Measurements from ENCODE around the gene PKNOX2. TPM values are rescaled to one million over a fixed set of nuclear protein-coding genes. Genes with fewer than 3 reads are reported as not detected.

The PKNOX2 gene
- total RNA-seq, 1 donor from 2014 or later = 20.2 TPM

DNA sequence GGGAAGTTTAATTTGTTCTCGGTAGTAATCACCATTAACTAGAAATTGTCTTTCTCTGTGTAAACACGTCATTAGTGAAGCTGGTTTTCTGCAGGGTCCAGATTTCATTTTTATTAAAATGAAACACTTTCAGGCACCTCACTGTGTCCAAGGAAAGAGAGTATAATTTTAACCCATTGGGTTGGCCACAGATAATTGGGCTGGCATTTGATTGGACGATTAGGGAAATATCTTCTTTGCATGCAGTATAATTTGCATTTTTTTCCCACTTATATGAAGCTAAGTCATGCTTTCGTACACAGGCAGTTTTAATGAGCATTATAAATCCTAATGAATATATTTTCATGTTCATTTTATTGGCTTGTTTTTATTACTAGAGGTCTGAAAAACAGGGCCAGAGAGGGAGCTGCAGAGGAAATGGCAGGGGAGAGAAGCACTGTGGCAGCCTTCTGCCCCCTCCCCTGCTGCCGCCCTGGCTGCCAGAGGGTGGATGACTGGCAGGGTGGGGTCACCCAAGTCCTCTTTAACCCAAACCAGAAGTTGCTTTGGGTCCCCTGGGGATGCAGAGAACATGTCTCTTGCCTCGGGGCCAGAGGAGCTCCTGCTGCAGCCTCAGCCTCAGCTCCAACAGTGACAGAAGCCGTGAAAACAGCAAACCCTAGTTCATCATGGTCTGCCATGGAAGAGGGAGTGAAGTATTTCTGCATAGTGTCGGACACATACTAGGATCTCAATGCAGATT is 93.9 kb downstream of the PKNOX2 start:
- no peak for DNase-seq (ENCODE audit: low read depth)

DNA sequence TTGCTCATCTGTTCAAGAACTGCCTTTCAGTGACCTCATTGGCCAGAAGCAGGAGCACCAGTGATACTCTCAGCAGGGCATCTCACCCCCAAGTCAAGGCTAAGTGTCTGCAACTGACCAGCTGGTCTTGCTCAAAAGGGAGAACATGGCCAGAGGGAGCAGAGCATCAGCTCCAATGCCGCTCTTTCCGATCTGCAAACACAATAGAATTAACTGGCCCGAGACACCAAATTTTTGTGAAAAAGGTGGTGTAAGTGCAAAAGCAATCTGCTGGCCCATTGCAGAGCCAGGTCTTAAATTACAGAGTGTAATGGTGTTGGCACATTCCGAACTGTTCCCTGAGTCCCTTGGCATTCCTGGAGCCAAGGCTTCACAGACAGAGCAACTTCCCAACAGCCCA is 97.0 kb downstream of the PKNOX2 start:
- DNase-seq (ENCODE audit: low read depth) = peak; percentile 52

DNA sequence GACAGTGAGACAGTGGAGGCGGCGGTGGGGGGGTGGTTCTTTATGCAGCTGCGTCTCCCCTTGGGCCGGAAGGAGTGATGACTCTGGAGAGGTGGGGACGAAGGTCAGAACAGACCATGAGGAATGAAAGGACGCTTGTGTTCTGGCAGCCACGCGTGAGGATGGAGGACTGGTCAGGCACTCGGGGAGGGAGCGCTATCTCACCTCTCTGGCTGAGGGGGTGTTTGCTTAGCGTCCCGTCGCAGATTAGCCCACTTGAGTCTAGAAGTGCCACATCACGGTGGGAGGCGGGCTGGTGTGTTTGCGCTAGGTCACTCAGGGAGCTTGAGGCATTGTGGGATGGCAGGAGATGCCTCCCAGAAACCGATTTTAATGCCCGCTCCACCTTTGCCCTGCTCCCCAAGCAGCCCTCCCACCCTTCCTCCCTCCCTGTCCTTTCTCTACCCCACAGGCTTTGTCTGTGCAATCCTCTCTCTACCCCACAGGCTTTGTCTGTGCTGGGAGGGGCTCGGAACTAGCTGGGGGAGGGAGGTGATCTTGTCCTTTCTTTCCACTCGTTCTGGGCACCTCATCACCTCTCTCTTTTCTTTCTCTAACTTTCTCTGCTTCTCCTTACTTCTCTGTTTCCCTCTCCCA is 97.8 kb downstream of the PKNOX2 start:
- DNase-seq (ENCODE audit: low read depth) = peak; percentile 72

DNA sequence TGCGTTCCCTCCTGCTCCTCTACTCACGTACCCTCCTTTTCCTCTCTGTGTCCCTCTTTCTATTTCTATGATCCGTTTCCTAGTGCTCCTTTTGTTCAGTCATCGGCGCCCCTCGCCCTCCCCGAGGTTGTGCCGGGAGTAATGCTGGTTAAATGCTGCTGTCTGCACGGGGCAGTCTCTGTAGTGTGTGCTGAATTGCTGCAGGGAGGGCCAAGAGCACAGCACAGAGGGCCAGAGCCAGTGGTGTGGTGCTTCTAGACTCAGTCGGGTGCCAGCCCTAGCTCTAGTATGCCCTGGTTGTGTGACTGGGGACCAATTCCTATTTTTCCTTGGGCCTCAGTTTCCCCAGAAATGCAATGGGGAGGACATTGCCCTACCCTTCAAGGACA is 98.3 kb downstream of the PKNOX2 start:
- no peak for DNase-seq (ENCODE audit: low read depth)

DNA sequence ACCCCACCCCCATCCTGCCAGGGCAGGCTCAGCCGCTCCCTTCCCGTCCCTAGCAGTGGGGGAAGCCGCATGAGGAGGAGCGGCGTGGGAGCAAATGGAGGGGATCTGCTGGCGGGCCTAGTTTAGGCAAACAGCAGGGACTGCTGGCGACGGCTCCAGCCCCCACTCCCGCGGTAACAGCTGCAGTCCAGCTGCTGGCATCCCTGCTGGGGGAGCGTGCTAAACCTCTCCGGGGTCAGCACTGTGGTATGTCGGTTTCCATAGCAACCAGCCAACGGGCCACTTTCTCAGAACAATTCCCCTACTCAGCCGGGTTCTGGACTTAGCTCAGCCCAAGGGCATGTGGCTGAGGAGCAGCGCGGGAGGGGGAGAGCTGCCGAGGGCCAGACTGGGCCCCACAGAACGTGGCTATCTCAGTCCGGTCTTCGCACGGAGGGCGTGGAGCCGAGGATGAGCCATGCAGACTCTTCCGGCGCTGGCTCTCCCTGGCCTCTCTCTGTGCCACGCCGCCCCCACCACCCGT is 98.8 kb downstream of the PKNOX2 start:
- peak; percentile 99 for DNase-seq (ENCODE audit: low read depth)

DNA sequence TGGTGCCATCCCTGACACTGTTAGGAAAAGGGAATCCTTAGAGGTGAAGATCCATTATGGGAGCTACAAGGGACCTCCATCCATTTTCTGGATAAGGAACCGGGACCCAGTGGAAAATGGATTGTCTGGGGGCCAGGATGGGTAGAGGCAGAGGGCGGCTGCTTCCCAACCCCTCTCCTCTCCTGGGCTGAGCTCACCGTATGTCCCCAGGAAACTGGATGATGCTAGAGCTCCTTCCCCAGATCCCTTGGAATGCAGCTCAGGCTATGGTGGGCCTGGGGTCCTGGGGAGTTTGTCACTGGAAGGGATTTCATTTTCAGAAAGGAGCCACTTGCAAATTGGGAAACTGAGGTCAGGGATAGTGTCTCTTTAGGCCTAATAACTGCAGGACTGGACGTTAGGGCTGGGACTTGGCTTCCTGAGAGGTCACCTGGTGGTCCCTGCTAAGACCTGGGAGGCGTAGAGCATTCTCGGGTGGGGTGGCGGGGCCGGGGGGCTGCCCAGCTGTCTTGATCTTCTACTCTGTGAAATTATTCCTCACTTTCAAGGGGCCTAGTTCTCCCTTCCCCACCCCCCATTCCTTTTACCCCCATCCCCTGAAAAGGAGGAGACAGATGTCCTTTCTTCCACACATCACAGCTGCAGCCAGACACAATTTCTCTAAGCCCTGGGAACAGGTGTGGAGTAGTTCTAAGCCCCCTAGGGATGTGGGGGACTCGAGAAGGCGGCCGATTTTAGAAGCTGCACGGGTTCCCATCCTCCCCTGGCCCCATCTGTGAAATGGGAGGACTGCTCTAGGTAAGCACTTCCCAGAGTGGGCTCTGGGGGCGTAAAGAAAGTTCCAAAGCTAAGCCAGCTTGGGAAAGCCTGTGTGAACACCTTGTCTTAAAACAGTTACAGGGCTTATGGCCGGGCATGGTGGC is 99.8 kb downstream of the PKNOX2 start:
- DNase-seq (ENCODE audit: low read depth) = peak; percentile 75

DNA sequence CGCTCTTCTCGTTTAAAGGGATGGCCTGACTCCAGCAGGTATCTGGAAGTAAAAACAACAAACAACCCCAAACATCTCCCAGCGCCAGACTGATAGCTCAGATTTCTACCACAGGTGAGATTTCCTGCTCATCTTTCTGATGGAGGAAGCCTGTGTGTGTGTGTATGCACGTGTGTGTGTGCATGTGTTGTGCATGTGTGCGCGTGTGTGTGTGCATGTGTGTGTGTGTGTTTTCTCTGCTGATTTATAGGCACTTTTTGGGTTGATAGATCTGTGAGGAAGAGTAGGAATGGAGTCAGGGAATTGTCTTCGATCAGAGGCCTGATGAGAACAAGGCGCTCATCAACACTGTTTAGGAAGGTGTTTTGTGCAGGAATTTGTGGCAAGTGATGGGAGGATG is 103.0 kb downstream of the PKNOX2 start:
- DNase-seq (ENCODE audit: low read depth) = no peak

DNA sequence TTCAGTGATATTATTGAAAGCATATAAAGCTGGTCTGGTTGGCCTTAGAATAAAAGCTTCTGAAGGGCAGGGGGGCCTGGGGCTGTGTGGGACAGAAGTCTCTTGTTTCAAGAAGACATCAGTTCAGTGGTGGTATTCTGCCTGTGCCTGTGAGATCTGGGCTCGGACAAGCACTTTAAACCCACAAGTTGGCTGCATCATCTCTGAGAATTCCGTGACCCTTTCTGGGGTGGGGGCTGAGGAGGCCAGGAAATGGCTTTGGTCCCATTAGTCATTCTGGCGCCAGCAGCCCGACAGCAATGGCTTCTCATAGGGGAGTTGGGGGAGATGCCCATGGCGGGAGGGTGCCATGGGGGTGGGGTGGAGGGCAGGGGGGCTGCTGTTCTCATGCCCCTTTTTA is 104.1 kb downstream of the PKNOX2 start:
- peak; percentile 54 for DNase-seq (ENCODE audit: low read depth)

DNA sequence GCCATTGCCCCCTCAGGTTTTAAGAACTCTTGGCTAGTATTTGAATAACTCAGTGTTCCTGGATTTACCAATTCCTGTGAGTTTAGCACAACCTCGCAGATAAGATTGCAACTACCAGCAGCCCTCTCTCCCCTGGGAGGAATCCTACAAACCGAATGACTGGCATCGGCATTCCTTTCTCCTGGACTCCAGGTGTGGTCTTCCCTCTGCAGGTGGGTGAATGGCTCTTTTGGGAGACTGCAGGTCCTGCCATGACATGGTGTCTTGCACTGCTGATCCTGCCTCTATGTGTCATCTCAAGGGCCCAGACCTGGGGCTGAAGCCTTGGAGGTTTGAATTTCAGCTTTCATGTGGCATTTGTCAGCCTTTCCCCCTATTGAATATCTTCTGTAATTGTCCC is 105.6 kb downstream of the PKNOX2 start:
- no peak for DNase-seq (ENCODE audit: low read depth)

DNA sequence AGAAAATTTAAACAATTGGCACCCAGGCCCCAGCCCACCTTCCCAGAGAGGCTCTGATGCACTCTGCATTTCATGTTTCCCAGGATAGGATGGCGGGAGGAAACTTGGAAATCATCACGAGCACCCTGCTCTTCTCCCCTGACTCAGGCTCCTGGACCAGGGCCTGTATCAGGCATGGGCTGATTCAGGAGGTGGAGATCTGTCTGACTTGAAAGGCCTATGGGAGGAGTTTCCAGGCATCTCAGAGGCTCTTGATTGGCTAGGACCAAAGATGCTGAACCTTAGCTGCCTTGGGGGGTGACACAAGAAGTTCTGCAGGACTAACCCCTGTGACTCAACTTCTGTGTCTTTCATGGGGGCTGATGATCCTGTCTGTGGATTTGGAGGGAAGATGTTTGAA is 106.2 kb downstream of the PKNOX2 start:
- DNase-seq (ENCODE audit: low read depth) = peak; percentile 21

DNA sequence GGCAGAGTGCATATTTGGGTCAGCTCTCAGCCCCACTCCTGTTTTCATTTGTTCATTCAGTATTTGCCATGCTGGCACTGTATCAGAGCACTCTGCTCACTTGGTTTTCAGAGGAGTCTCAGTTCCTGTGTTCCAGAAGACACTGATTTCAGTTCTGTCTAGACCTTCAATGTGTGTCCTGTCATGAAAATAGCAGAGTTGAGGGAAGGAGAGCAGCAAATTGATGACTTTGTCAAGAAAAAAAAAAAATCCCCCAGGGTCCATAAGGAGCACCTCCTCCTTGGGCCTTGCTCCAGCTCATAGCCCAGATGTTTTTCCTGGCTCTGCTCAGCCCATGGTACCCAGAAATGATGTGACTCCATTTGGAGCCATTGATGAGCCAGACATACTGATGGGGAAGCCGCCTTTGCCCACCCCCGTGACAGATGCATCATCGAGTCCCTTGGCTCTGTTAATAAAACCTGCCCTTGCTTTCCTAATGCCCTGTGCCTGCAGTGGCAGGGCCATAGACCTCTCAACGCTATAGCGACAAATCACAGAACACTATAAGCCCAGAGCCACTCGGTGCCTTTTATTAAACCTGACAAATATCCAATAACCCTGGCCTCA is 107.0 kb downstream of the PKNOX2 start:
- DNase-seq (ENCODE audit: low read depth) = no peak

DNA sequence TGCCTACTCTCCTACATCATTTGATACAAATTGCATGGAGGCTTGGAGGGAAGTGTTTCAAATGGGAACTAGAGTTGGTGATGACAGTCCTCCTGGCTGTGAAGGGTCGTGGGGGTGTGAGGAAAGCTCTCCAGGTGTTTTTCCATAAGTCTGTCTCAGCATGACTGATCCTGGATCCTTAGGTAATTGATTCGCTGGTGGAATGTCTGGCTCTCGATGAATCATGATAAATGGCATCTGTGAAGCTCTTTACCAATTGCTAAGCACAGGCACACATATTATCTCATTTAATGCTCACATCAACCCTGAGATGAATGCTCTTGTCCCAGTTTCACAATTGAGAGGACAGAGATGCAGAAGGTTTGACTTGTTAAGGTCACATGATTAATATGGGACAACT is 107.5 kb downstream of the PKNOX2 start:
- no peak for DNase-seq (ENCODE audit: low read depth)

DNA sequence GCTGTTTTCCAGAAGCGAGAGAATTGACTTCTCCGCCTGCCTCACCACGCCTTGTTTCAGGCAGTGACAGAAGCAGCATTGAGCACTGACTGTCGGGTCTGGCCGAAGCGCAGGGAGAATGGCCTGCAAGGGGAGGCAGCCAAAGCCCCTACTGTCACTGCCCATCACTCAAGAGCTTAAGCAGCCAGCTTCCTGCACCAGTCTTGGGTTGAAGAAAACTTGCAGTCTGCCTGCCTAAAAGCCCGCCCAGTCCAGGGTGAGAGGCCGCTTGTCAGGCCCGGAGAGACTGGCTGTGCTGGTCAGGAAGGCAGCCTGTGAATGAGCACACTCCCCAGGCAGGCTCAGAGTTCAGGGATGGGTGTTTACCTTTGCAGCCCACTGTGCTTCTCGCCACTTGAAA is 108.3 kb downstream of the PKNOX2 start:
- DNase-seq (ENCODE audit: low read depth) = no peak

DNA sequence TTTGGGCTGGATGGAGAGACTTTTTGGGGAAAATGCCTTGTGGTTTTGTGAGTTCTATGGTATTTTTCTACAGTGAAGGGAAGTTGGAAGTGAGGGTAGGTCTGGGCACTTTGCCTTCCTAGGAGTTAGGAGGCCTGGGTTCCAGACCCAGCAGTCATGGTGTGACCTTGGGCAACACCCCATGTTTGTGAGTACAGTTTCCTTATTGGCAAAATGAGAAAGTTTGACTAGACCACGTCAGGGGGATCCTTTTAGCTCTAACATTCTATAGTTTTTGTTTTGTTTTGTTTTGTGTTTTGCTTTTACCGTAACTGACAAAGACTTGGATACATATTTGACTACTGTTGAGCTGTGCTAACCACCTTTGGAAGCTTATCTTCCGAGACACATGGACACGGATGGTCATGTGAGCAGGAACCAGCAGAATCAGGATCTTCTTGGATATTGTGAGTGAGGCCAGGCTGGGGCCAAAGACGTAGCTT is 109.0 kb downstream of the PKNOX2 start:
- no peak for DNase-seq (ENCODE audit: low read depth)

DNA sequence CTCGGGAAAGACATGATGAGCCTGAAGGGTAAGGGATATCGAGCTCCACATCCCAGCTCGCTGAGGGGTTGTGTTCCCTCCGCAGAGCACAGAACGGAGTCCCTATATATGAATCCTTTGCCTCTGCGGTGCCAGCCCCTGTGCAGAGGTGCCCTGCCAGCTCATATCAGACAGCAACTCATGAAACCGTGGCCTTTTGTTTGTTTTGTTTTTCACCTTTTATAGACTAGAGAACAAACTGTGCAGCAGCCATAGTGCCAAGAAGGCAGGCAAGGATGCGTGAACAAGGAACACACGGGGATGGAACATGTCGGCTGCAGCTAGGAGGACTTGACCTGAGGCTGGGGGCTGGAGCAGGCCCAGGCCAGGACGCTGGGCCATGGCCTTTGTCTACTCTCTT is 109.8 kb downstream of the PKNOX2 start:
- DNase-seq (ENCODE audit: low read depth) = no peak

DNA sequence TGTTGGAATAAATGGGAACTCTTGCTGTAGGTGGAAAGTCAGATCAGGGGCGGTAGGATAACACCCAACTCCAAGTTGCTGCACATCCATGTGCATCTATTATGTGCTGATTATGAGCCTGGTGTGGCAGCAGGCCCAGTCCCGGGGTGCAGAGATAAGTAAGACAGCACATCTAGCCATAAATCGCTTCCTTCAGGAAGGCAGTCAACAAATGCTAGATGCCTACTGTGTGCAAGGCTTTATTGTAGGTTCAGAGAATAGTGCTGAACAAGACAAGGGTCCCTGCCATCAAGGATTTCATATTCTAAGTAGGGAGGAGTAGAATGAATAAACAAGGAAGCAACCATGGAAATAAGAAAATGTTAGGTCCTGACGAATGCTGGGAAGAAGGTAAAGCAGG is 110.2 kb downstream of the PKNOX2 start:
- DNase-seq (ENCODE audit: low read depth) = no peak

DNA sequence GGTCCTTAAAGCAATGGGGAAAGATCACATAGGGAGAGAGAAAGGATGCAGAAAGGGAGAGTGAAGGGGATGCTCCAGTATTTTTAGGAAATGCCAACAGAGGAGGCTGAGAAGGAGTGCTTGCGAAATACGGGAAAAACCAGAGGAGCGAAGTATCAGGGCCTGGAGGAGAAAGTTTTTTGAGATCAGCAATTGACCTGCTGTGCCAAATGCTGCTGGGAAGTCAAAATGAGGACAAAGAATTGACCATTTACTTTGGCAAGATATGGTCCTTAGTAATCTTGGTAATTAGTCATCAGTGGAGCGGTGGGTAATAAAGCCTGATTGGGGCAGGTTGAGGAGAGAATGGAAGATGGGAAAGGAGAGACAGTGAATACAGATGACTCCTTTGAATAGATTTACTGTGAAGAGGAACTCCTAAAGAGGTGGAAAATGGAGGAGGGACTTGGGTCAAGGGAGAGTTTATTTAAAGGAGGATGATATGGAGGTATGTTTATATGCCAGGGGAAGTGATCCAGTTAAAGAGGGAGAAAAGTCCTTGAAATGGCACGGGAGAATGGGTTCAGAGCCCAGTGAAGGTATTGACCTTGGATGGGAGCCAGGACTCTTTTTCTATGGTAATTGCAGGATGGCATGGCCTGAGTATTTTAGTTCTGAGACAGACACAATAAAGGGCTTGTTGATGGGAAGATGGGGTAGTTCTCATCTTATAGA is 111.5 kb downstream of the PKNOX2 start:
- DNase-seq (ENCODE audit: low read depth) = no peak

DNA sequence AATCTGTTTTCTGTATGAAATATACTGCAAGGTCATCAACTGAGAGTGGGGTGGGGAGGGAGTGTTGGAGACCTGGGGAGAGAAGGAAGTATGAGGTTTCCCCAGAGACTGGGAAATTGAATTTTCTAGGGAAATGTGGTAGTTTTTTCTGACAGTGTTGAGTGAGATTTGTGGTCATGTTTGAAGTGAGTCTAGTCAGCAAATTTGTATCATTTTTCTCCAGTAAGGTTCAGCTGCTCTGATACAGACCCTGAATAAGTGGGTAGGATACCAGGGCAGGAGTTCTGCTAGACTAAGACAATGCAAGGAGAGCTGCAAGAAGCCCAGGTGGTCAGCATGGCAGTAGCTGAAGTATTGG is 112.0 kb downstream of the PKNOX2 start:
- peak; percentile 26 for DNase-seq (ENCODE audit: low read depth)

DNA sequence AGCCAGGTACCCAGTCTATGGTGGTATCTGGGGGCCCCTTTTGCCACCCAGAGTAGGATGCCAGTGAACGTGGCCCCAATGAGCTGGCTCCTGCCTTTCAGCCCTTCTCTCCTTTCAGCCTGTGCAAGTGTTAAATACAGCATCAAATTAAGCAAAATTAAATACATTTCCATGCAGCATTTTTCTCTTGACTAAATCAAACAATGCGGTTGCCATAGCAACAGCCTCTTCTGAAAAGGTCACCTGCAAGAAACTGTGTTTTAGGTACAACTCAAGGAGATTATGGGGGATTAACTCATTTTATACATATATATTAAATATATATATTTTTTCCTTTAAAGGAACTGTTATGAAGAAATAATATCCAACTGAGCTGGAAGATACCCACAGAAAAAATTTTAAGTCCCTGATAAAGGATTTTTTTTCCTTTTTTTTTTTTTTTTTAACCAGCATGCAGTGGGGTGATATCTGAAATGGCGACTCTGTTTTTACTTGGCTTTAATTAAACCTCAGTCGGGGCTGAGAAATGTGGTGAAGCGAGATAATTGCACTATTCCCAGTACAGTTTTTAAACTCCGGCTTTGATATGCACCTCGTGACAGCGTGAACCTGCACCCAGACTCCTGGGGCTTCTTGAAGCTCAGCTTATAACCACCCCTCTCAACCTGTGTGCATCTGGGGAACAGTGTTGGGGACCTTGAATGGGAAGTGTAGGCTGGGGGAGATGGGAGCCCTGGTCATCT is 115.3 kb downstream of the PKNOX2 start:
- no peak for DNase-seq (ENCODE audit: low read depth)

DNA sequence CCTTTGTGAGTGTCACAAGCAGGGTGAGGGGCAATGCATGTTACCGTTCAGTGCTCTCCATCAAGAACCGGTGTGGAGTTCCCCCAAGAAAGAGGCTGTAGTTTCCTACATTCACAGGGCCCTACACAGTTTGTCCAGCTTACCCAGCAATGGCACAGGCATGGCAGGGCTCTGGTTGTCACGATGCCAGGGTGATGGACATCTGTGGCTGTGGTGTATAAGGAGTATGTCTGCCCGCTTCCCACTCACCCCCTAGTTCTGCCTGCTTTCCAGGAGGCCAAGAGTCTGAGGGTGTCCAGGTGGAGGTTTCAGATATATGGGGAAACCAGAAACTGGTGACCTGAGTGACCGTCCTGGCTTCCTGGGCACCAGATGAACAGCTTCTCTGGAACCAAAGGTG is 116.1 kb downstream of the PKNOX2 start:
- DNase-seq (ENCODE audit: low read depth) = no peak

Data from myocyte (in vitro differentiated cells).